Measurements from ENCODE around the gene HNRNPA1. TPM values are rescaled to one million over a fixed set of nuclear protein-coding genes. Genes with fewer than 3 reads are reported as not detected.

Gene HNRNPA1
- total and polyA plus RNA-seq, 3 experiments from 2014 or later: 822 to 2,000 (median 1,970) TPM

GRCh38 chr12:54246011-54246641 lies 34.4 kb upstream of the HNRNPA1 start:
- POLR2A ChIA-PET: interaction anchor here (0.7 kb wide), 1 partner anchor 20 kb away, joined by 10 read pairs; no protein-coding TSS in a partner anchor

GRCh38 chr12:54249489-54249888 lies 31.0 kb upstream of the HNRNPA1 start:
- CTCF ChIA-PET: interaction anchor here (0.8 to 4.1 kb wide), 3 partner anchors 110 to 130 kb away, joined by 3 to 18 read pairs (median 4); no protein-coding TSS in a partner anchor
- no peaks in the 10 kb centered on the region for H3K27me3 ChIP-seq (ENCODE audit: insufficient read depth, low read length, poor library complexity, severe bottlenecking)
- H3K4me1 ChIP-seq (ENCODE audit: insufficient read depth, low read length): no peaks in the 10 kb centered on the region
- no peak for DNase-seq
- H3K36me3 ChIP-seq (ENCODE audit: insufficient read depth, low read length): peaks cover 7% of the 10 kb centered on the region
- H3K27ac ChIP-seq (ENCODE audit: low read depth, low read length): no peak overlapping the region
- no peak overlapping the region for H3K4me3 ChIP-seq (ENCODE audit: low read length)
- H3K4me1 Mint-ChIP-seq: peaks cover 3 to 9% (median 7%) of the 10 kb centered on the region in 3 donors
- no peak overlapping the region for H3K4me3 Mint-ChIP-seq
- POLR2A ChIA-PET: no interaction called here
- no peaks in the 10 kb centered on the region for H3K9me3 Mint-ChIP-seq
- peaks cover 9 to 57% (median 14%) of the 10 kb centered on the region in 3 donors for H3K36me3 Mint-ChIP-seq
- H3K27ac Mint-ChIP-seq: no peak overlapping the region
- H3K27me3 Mint-ChIP-seq: no peaks in the 10 kb centered on the region
- no peaks in the 10 kb centered on the region for H3K9me3 ChIP-seq (ENCODE audit: low read length)

More at GRCh38 chr12:54246011-54246641, 34.4 kb upstream of the HNRNPA1 start:
- CTCF ChIA-PET: no interaction called here
- H3K4me1 Mint-ChIP-seq: peaks cover 0 to 5% (median 4%) of the 10 kb centered on the region in 3 donors
- Histone ChIP-seq H3K27ac (ENCODE audit: low read depth, low read length) (no peak overlapping the region), H3K36me3 (ENCODE audit: insufficient read depth, low read length) (peaks cover 15% of the 10 kb centered on the region), H3K27me3 (ENCODE audit: insufficient read depth, low read length, poor library complexity, severe bottlenecking) (no peaks in the 10 kb centered on the region), H3K4me1 (ENCODE audit: insufficient read depth, low read length) (no peaks in the 10 kb centered on the region), H3K9me3 (ENCODE audit: low read length) (no peaks in the 10 kb centered on the region), H3K4me3 (ENCODE audit: low read length) (no peak overlapping the region)
- H3K27me3 Mint-ChIP-seq: no peaks in the 10 kb centered on the region
- no peaks in the 10 kb centered on the region for H3K9me3 Mint-ChIP-seq
- H3K36me3 Mint-ChIP-seq: peaks cover 9 to 61% (median 13%) of the 10 kb centered on the region in 3 donors
- DNase-seq: no peak
- H3K4me3 Mint-ChIP-seq: no peak overlapping the region
- no peak overlapping the region for H3K27ac Mint-ChIP-seq

GRCh38 chr12:54251667-54252284 lies 28.8 kb upstream of the HNRNPA1 start:
- no peaks in the 10 kb centered on the region for H3K9me3 ChIP-seq (ENCODE audit: low read length)
- POLR2A ChIA-PET: interaction anchor here (0.6 to 1.0 kb wide), 3 partner anchors 28 to 117 kb away, joined by 3 read pairs; partner anchors contain the start of genes CBX5 and HNRNPA1
- peak in 2 of 5 donors; percentile 32 to 45 for DNase-seq

GRCh38 chr12:54253240-54253639 lies 27.3 kb upstream of the HNRNPA1 start:
- H3K9me3 ChIP-seq (ENCODE audit: low read length): no peaks in the 10 kb centered on the region
- Mint-ChIP-seq H3K36me3 (peaks cover 8 to 58% (median 14%) of the 10 kb centered on the region in 3 donors), H3K4me1 (peaks cover 6 to 13% (median 6%) of the 10 kb centered on the region in 3 donors), H3K27ac (no peak overlapping the region), H3K9me3 (no peaks in the 10 kb centered on the region), H3K27me3 (no peaks in the 10 kb centered on the region), H3K4me3 (no peak overlapping the region)
- H3K27me3 ChIP-seq (ENCODE audit: insufficient read depth, low read length, poor library complexity, severe bottlenecking): no peaks in the 10 kb centered on the region
- H3K4me1 ChIP-seq (ENCODE audit: insufficient read depth, low read length): no peaks in the 10 kb centered on the region
- no peak overlapping the region for H3K4me3 ChIP-seq (ENCODE audit: low read length)
- peaks cover 19% of the 10 kb centered on the region for H3K36me3 ChIP-seq (ENCODE audit: insufficient read depth, low read length)
- DNase-seq: no peak
- ChIA-PET POLR2A (no interaction called here), CTCF (interaction anchor here (1.7 to 2.3 kb wide), 2 partner anchors 21 to 118 kb away, joined by 5 to 11 read pairs; no protein-coding TSS in a partner anchor)
- H3K27ac ChIP-seq (ENCODE audit: low read depth, low read length): no peak overlapping the region

More at GRCh38 chr12:54251667-54252284, 28.8 kb upstream of the HNRNPA1 start:
- no peak overlapping the region for H3K27ac ChIP-seq (ENCODE audit: low read depth, low read length)
- Mint-ChIP-seq H3K27ac (peak overlapping the region in 1 of 8 donors; percentile 26), H3K27me3 (no peaks in the 10 kb centered on the region), H3K4me1 (peaks cover 3 to 9% (median 7%) of the 10 kb centered on the region in 3 donors), H3K36me3 (peaks cover 12 to 58% (median 13%) of the 10 kb centered on the region in 3 donors), H3K9me3 (no peaks in the 10 kb centered on the region), H3K4me3 (no peak overlapping the region)
- CTCF ChIA-PET: interaction anchor here (0.7 to 4.1 kb wide), 25 partner anchors 9 to 414 kb away, joined by 3 to 18 read pairs (median 3); partner anchors contain the start of genes CBX5, COPZ1 and HNRNPA1
- no peak overlapping the region for H3K4me3 ChIP-seq (ENCODE audit: low read length)
- no peaks in the 10 kb centered on the region for H3K4me1 ChIP-seq (ENCODE audit: insufficient read depth, low read length)
- H3K27me3 ChIP-seq (ENCODE audit: insufficient read depth, low read length, poor library complexity, severe bottlenecking): no peaks in the 10 kb centered on the region
- peaks cover 14% of the 10 kb centered on the region for H3K36me3 ChIP-seq (ENCODE audit: insufficient read depth, low read length)

GRCh38 chr12:54257332-54257731 lies 23.2 kb upstream of the HNRNPA1 start:
- DNase-seq: no peak
- ChIA-PET CTCF (no interaction called here), POLR2A (no interaction called here)
- Mint-ChIP-seq H3K36me3 (peaks cover 6 to 34% (median 8%) of the 10 kb centered on the region in 3 donors), H3K4me3 (no peak overlapping the region), H3K4me1 (peaks cover 14 to 21% (median 19%) of the 10 kb centered on the region in 3 donors), H3K27ac (no peak overlapping the region), H3K9me3 (no peaks in the 10 kb centered on the region), H3K27me3 (no peaks in the 10 kb centered on the region)
- Histone ChIP-seq H3K4me1 (ENCODE audit: insufficient read depth, low read length) (peaks cover 16% of the 10 kb centered on the region), H3K36me3 (ENCODE audit: insufficient read depth, low read length) (peaks cover 16% of the 10 kb centered on the region), H3K9me3 (ENCODE audit: low read length) (no peaks in the 10 kb centered on the region), H3K27me3 (ENCODE audit: insufficient read depth, low read length, poor library complexity, severe bottlenecking) (no peaks in the 10 kb centered on the region), H3K4me3 (ENCODE audit: low read length) (no peak overlapping the region), H3K27ac (ENCODE audit: low read depth, low read length) (no peak overlapping the region)

GRCh38 chr12:54258201-54258681 lies 22.3 kb upstream of the HNRNPA1 start:
- H3K4me3 Mint-ChIP-seq: no peak overlapping the region
- H3K27me3 ChIP-seq (ENCODE audit: insufficient read depth, low read length, poor library complexity, severe bottlenecking): no peaks in the 10 kb centered on the region
- no peak overlapping the region for H3K4me3 ChIP-seq (ENCODE audit: low read length)
- H3K36me3 Mint-ChIP-seq: peaks cover 6 to 30% (median 8%) of the 10 kb centered on the region in 3 donors
- peak overlapping the region in 1 of 8 donors; percentile 70 for H3K27ac Mint-ChIP-seq
- no peaks in the 10 kb centered on the region for H3K27me3 Mint-ChIP-seq
- DNase-seq: no peak
- ChIA-PET CTCF (interaction anchor here (1.2 kb wide), 2 partner anchors 110 to 133 kb away, joined by 3 to 4 read pairs; no protein-coding TSS in a partner anchor), POLR2A (interaction anchor here (0.5 kb wide), 1 partner anchor 100 kb away, joined by 3 read pairs; no protein-coding TSS in a partner anchor)
- H3K36me3 ChIP-seq (ENCODE audit: insufficient read depth, low read length): peaks cover 16% of the 10 kb centered on the region
- peaks cover 16% of the 10 kb centered on the region for H3K4me1 ChIP-seq (ENCODE audit: insufficient read depth, low read length)
- no peaks in the 10 kb centered on the region for H3K9me3 Mint-ChIP-seq
- H3K4me1 Mint-ChIP-seq: peaks cover 14 to 21% (median 21%) of the 10 kb centered on the region in 3 donors
- no peak overlapping the region for H3K27ac ChIP-seq (ENCODE audit: low read depth, low read length)
- H3K9me3 ChIP-seq (ENCODE audit: low read length): no peaks in the 10 kb centered on the region

- no peak overlapping the region for H3K4me3 ChIP-seq (ENCODE audit: low read length)
- H3K4me3 Mint-ChIP-seq: peak overlapping the region in 3 of 7 donors; percentile 38 to 46 (median 40)
- no peaks in the 10 kb centered on the region for H3K27me3 ChIP-seq (ENCODE audit: insufficient read depth, low read length, poor library complexity, severe bottlenecking)
- peaks cover 6 to 27% (median 8%) of the 10 kb centered on the region in 3 donors for H3K36me3 Mint-ChIP-seq
- peaks cover 16% of the 10 kb centered on the region for H3K36me3 ChIP-seq (ENCODE audit: insufficient read depth, low read length)
- H3K4me1 Mint-ChIP-seq: peaks cover 14 to 21% (median 21%) of the 10 kb centered on the region in 3 donors
- CTCF ChIA-PET: interaction anchor here (1.2 to 2.4 kb wide), 3 partner anchors 8 to 132 kb away, joined by 3 to 10 read pairs (median 4); no protein-coding TSS in a partner anchor
- POLR2A ChIA-PET: interaction anchor here (1.2 kb wide), 1 partner anchor 20 kb away, joined by 4 read pairs; the partner anchor contains the start of gene CBX5
- H3K4me1 ChIP-seq (ENCODE audit: insufficient read depth, low read length): peaks cover 16% of the 10 kb centered on the region
- no peak overlapping the region for H3K27ac ChIP-seq (ENCODE audit: low read depth, low read length)
- peak overlapping the region in 3 of 8 donors; percentile 38 to 79 (median 50) for H3K27ac Mint-ChIP-seq
- no peaks in the 10 kb centered on the region for H3K9me3 ChIP-seq (ENCODE audit: low read length)
- peak in 3 of 5 donors; percentile 30 to 75 (median 65) for DNase-seq
- no peaks in the 10 kb centered on the region for H3K27me3 Mint-ChIP-seq
- H3K9me3 Mint-ChIP-seq: no peaks in the 10 kb centered on the region
These were observed 21.1 kb upstream of the HNRNPA1 start for GRCh38 chr12:54259194-54260011.

Measured in CD8-positive, alpha-beta memory T cell (primary cell).